HG03442 (cell line): ENCODE measurements around the gene PSME3IP1.
"Not testable (repeated sequence)": the region's sequence is repeated elsewhere in the genome, so short reads cannot be mapped to it uniquely, and the experiment has no call there.

Experiments used
- ATAC-seq: cut with Tn5 transposase; IDR thresholded peaks from one replicate; pipeline ENCODE4 v1.9.1; 2021; ENCODE audit warnings: mild to moderate bottlenecking, moderate library complexity; ENCODE audit not compliant: unreplicated experiment

Gene PSME3IP1

GRCh38 chr16:57185945-57186871 is at the start of gene PSME3IP1, which contains the start of gene RSPRY1:
Gene PSME3IP1, minus strand, starts transcription at chr16:57186039. Its CDS starts 12,185 bp downstream, at chr16:57173854.
Gene RSPRY1, plus strand, starts transcription at chr16:57186329. Its CDS starts 18,330 bp downstream, at chr16:57204659.
- peak; percentile 87 for ATAC-seq

- no peak for ATAC-seq
Measured at GRCh38 chr16:57235128-57236021, 49.5 kb upstream of the PSME3IP1 start.

GRCh38 chr16:57234707-57235092 is 48.9 kb upstream of the PSME3IP1 start:
- no peak for ATAC-seq

GRCh38 chr16:57233944-57234706 is 48.3 kb upstream of the PSME3IP1 start:
- ATAC-seq = no peak

- ATAC-seq = no peak
Measured at GRCh38 chr16:57231821-57232350, 46.0 kb upstream of the PSME3IP1 start.

- ATAC-seq = no peak
Measured at GRCh38 chr16:57229079-57229478, 43.2 kb upstream of the PSME3IP1 start.

- ATAC-seq = no peak
Measured at GRCh38 chr16:57226701-57227621, 41.1 kb upstream of the PSME3IP1 start.

GRCh38 chr16:57225978-57226377 is 40.1 kb upstream of the PSME3IP1 start:
- ATAC-seq = no peak

- ATAC-seq = no peak
Measured at GRCh38 chr16:57224651-57225335, 39.0 kb upstream of the PSME3IP1 start.

GRCh38 chr16:57223057-57223456 is 37.2 kb upstream of the PSME3IP1 start:
- ATAC-seq = no peak

- no peak for ATAC-seq
Measured at GRCh38 chr16:57216968-57217367, 31.1 kb upstream of the PSME3IP1 start.

GRCh38 chr16:57213462-57213861 is 27.6 kb upstream of the PSME3IP1 start:
- ATAC-seq = no peak

- no peak for ATAC-seq
Measured at GRCh38 chr16:57209780-57210179, 23.9 kb upstream of the PSME3IP1 start.

- no peak for ATAC-seq
Measured at GRCh38 chr16:57208926-57209325, 23.1 kb upstream of the PSME3IP1 start.

GRCh38 chr16:57204675-57205074 is 18.8 kb upstream of the PSME3IP1 start:
- ATAC-seq = no peak

GRCh38 chr16:57203451-57203850 is 17.6 kb upstream of the PSME3IP1 start:
- ATAC-seq = no peak

- no peak for ATAC-seq
Measured at GRCh38 chr16:57202095-57202886, 16.5 kb upstream of the PSME3IP1 start.

- not testable (repeated sequence) for ATAC-seq
Measured at GRCh38 chr16:57200926-57201325, 15.1 kb upstream of the PSME3IP1 start.
